AG04450 (cell line): ENCODE measurements around the gene TOP1. TPM values are rescaled to one million over a fixed set of nuclear protein-coding genes. Genes with fewer than 3 reads are reported as not detected.

ENCODE experiments used
- CTCF ChIA-PET: fragments of 300-600, 350-600 bp; formaldehyde crosslinking; extraction: SDS; loops from one replicate; lab custom pipeline; 2022; ENCODE audit warnings: antibody characterized with exemption, inconsistent platforms; lab: Charles Lee
- POLR2A ChIA-PET: fragments of 350-600 bp; formaldehyde crosslinking; extraction: SDS; loops from one replicate; lab custom pipeline; 2021; ENCODE audit warnings: antibody characterized with exemption, inconsistent platforms; lab: Yijun Ruan, JAX
- DNase-seq: peaks from one replicate; pipeline ENCODE4 v3.0.0-alpha.2; 2011; ENCODE audit warnings: low read depth, low spot score
- H3K27ac ChIP-seq: one replicate; pipeline ENCODE4 v1.5.1; 2012; ENCODE audit warnings: low read depth, low read length, control low read depth
- H3K27me3 ChIP-seq: one replicate; pipeline ENCODE4 v1.6.0; 2012; ENCODE audit warnings: low read length; ENCODE audit not compliant: control insufficient read depth, insufficient read depth
- H3K4me3 ChIP-seq: 2 replicates; pipeline ENCODE4 v1.5.1; 2011; ENCODE audit warnings: mild to moderate bottlenecking, low read depth, low read length, control low read depth
- H3K9me3 ChIP-seq: 2 replicates; pipeline ENCODE4 v1.5.1; 2012; ENCODE audit warnings: low read length; ENCODE audit not compliant: control insufficient read depth, insufficient read depth
- CTCF ChIP-seq: IDR thresholded peaks from 2 replicates; pipeline ENCODE4 v1.5.1; 2011; ENCODE audit warnings: low read depth, low read length, control low read depth, inconsistent platforms
- polyA plus RNA-seq: library from polyadenylated mRNA; depleted of rRNA; stranded (reverse); fragments of >200 nt; gene quantifications from 2 replicates; pipeline ENCODE4 v1.2.3, GENCODE V29; 2011

The TOP1 gene
- polyA plus RNA-seq, 1 experiment, result 29.1 TPM

GRCh38 chr20:41087777-41088176 is 59.2 kb downstream of the TOP1 start:
- Histone ChIP-seq H3K27ac (no peak overlapping the region), H3K4me3 (no peak overlapping the region), H3K9me3 (no peaks in the 10 kb centered on the region), H3K27me3 (no peaks in the 10 kb centered on the region)
- ChIA-PET CTCF (interaction anchor here (0.6 to 2.6 kb wide), 3 partner anchors 95 to 99 kb away, joined by 3 to 10 read pairs (median 4); no protein-coding TSS in a partner anchor), POLR2A (no interaction called here)
- TF ChIP-seq CTCF, result no peak
- no peak for DNase-seq

DNA sequence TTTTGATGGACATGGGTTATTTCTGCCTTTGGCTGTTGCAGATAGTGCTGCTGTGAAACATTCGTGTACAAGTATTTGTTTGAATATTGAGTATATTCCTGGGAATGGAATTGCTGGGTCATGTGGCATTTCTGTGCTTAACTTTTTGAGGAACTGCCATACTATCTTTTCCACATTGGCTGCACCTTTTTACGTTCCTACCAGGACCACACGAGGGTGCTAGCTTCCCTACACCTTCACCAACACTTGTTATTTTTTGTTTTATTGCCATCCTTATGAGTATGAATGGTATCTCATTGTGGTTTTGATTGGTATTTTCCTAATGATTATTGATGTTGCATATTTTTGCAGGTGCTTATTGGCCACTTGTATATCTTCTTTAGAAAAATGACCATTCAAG is 60.9 kb downstream of the TOP1 start:
- Histone ChIP-seq H3K4me3 (no peak overlapping the region), H3K27me3 (no peaks in the 10 kb centered on the region), H3K9me3 (no peaks in the 10 kb centered on the region), H3K27ac (no peak overlapping the region)
- ChIA-PET CTCF (interaction anchor here (0.7 to 1.5 kb wide), 6 partner anchors 11 to 127 kb away, joined by 3 to 6 read pairs (median 4); no protein-coding TSS in a partner anchor), POLR2A (no interaction called here)
- no peak for DNase-seq
- no peak for TF ChIP-seq CTCF

GRCh38 chr20:41091927-41092326 is 63.3 kb downstream of the TOP1 start:
- no peak overlapping the region for H3K4me3 ChIP-seq
- no peak for TF ChIP-seq CTCF
- POLR2A ChIA-PET, result interaction anchor here (0.9 kb wide), 1 partner anchor 101 kb away, joined by 4 read pairs; no protein-coding TSS in a partner anchor
- no peaks in the 10 kb centered on the region for H3K27me3 ChIP-seq
- no peak for DNase-seq
- CTCF ChIA-PET, result interaction anchor here (1.3 to 9.5 kb wide), 4 partner anchors 15 to 129 kb away, joined by 3 to 89 read pairs (median 14); no protein-coding TSS in a partner anchor
- H3K27ac ChIP-seq, result no peak overlapping the region
- H3K9me3 ChIP-seq, result no peaks in the 10 kb centered on the region

GRCh38 chr20:41094353-41095055 is 65.9 kb downstream of the TOP1 start:
- no peak for DNase-seq
- no peaks in the 10 kb centered on the region for H3K27me3 ChIP-seq
- H3K9me3 ChIP-seq, result no peaks in the 10 kb centered on the region
- ChIA-PET POLR2A (interaction anchor here (1.6 kb wide), 1 partner anchor 63 kb away, joined by 4 read pairs; no protein-coding TSS in a partner anchor), CTCF (interaction anchor here (0.7 to 9.5 kb wide), 19 partner anchors 8 to 131 kb away, joined by 3 to 125 read pairs (median 8); no protein-coding TSS in a partner anchor)
- no peak for TF ChIP-seq CTCF
- no peak overlapping the region for H3K4me3 ChIP-seq
- peak overlapping the region; percentile 34 for H3K27ac ChIP-seq
